Neuronal stem cell (in vitro differentiated cells): ENCODE data around the gene TCP1.
"Not testable (repeated sequence)": the region's sequence is repeated elsewhere in the genome, so short reads cannot be mapped to it uniquely, and the experiment has no call there.

ENCODE experiments used
- DNase-seq: peaks from one replicate; pipeline ENCODE4 v3.0.0-alpha.2; 2013; ENCODE audit warnings: low spot score
- H2AFZ ChIP-seq: one replicate; pipeline ENCODE4 v1.6.1; 2013; ENCODE audit warnings: mild to moderate bottlenecking, low read length, inconsistent platforms
- H2AK5ac ChIP-seq: 2 replicates; pipeline ENCODE4 v1.6.1; 2013; ENCODE audit warnings: low read depth, mild to moderate bottlenecking, inconsistent platforms, low read length, moderate library complexity, mixed read lengths
- H2BK120ac ChIP-seq: 2 replicates; pipeline ENCODE4 v1.6.1; 2013; ENCODE audit warnings: low read depth, mild to moderate bottlenecking, inconsistent platforms, low read length, moderate library complexity, mixed read lengths
- H2BK12ac ChIP-seq: one replicate; pipeline ENCODE4 v1.6.1; 2013; ENCODE audit warnings: low read length, inconsistent platforms
- H2BK15ac ChIP-seq: 2 replicates; pipeline ENCODE4 v1.6.1; 2013; ENCODE audit warnings: mild to moderate bottlenecking, low read length, inconsistent platforms, mixed read lengths
- H2BK5ac ChIP-seq: one replicate; pipeline ENCODE4 v1.6.1; 2013; ENCODE audit warnings: inconsistent platforms, mild to moderate bottlenecking, low read length, moderate library complexity
- H3K14ac ChIP-seq: one replicate; pipeline ENCODE4 v1.6.1; 2013; ENCODE audit warnings: low read length, inconsistent platforms
- H3K18ac ChIP-seq: 2 replicates; pipeline ENCODE4 v1.6.1; 2013; ENCODE audit warnings: low read length, inconsistent platforms
- H3K23ac ChIP-seq: 2 replicates; pipeline ENCODE4 v1.6.1; 2013; ENCODE audit warnings: low read depth, mild to moderate bottlenecking, mixed read lengths, low read length, inconsistent platforms; ENCODE audit not compliant: poor library complexity
- H3K27ac ChIP-seq: replicated peaks from 3 replicates; pipeline ENCODE4 v1.5.1; 2013; ENCODE audit warnings: low read length, inconsistent platforms
- H3K27me3 ChIP-seq, 3 experiments: 2 replicates each; pipeline ENCODE4 v1.6.1; 2013; ENCODE audit warnings: low read length in 3 of 3, mild to moderate bottlenecking in 2 of 3, inconsistent platforms in 1 of 3, low read depth in 1 of 3, mixed read lengths in 1 of 3, moderate library complexity in 1 of 3; ENCODE audit not compliant: control insufficient read depth in 3 of 3, insufficient read depth in 3 of 3
- H3K36me3 ChIP-seq, 2 donors: replicated peaks in 1 of 2; 2 replicates each; pipeline ENCODE4 v1.6.1; 2013; ENCODE audit warnings: low read length in 2 of 2; ENCODE audit not compliant: control insufficient read depth in 2 of 2, insufficient read depth in 2 of 2
- H3K4ac ChIP-seq: 2 replicates; pipeline ENCODE4 v1.6.1; 2013; ENCODE audit warnings: inconsistent platforms, mild to moderate bottlenecking, low read length, moderate library complexity
- H3K4me1 ChIP-seq, 2 donors: 1 replicate in 1 of 2; 2 replicates in 1 of 2; pipeline ENCODE4 v1.6.1; 2013; ENCODE audit warnings: low read length in 2 of 2, low read depth in 1 of 2; ENCODE audit not compliant: control insufficient read depth in 2 of 2, insufficient read depth in 1 of 2
- H3K4me2 ChIP-seq: one replicate; pipeline ENCODE4 v1.6.1; 2013; ENCODE audit warnings: mild to moderate bottlenecking, low read length, inconsistent platforms; ENCODE audit not compliant: insufficient read depth, poor library complexity, severe bottlenecking
- H3K4me3 ChIP-seq, 2 donors: 2 replicates each; pipeline ENCODE4 v1.5.1; 2013; ENCODE audit warnings: low read length in 2 of 2, mild to moderate bottlenecking in 2 of 2, inconsistent platforms in 1 of 2, moderate library complexity in 1 of 2
- H3K79me1 ChIP-seq: one replicate; pipeline ENCODE4 v1.6.1; 2013; ENCODE audit warnings: low read depth, mild to moderate bottlenecking, inconsistent platforms, low read length, moderate library complexity
- H3K9ac ChIP-seq: one replicate; pipeline ENCODE4 v1.6.1; 2013; ENCODE audit warnings: mild to moderate bottlenecking, low read depth, low read length, inconsistent platforms; ENCODE audit not compliant: poor library complexity
- H3K9me3 ChIP-seq, 2 donors: replicated peaks in 1 of 2; 2 replicates each; pipeline versions ENCODE3 to v1.6.1; 2013; ENCODE audit warnings: low read length in 2 of 2, mild to moderate bottlenecking in 2 of 2, inconsistent platforms in 1 of 2, low read depth in 1 of 2, mixed read lengths in 1 of 2, moderate library complexity in 1 of 2; ENCODE audit not compliant: control insufficient read depth in 2 of 2, insufficient read depth in 1 of 2
- H4K8ac ChIP-seq: one replicate; pipeline ENCODE4 v1.6.1; 2013; ENCODE audit warnings: low read depth, mild to moderate bottlenecking, inconsistent platforms, low read length, moderate library complexity
- H4K91ac ChIP-seq: one replicate; pipeline ENCODE4 v1.6.1; 2013; ENCODE audit warnings: low read length, low read depth, mild to moderate bottlenecking, inconsistent platforms; ENCODE audit not compliant: poor library complexity
- WGBS, 2 donors: extraction: QIAGEN DNeasy Blood & Tissue Kit; methylation state at CpG; one replicate each; pipeline ENCODE4 v1.1.7; 2013; ENCODE audit warnings: missing lambda C conversion rate in 2 of 2, mixed read lengths in 1 of 2; ENCODE audit not compliant: insufficient read length in 2 of 2, insufficient replicate concordance in 1 of 2; ENCODE audit errors: extremely low coverage in 2 of 2; 5-methylcytosine and 5-hydroxymethylcytosine counted together

TCP1 gene

DNA sequence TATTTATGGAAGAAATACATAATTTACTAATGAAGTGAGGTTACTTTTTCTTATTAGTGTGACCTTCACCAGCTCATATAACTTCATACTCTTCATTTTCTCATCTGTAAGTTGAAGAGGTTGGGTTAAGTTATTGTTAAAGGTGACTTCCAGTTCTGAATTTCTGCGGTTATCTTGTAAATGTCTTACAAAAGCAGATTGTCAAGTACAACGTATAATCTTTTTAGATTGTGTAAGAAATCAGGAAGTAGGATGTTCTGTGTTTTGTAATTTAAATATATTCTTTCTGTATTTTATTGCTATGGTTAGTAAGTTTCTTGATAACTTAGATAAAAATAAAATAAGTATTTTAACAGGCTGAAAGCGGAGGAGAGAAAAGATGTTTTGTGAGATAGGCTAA lies 50.1 kb downstream of the TCP1 start:
- Histone ChIP-seq H3K9ac (no peak overlapping the region), H3K9me3 (no peaks in the 10 kb centered on the region), H4K91ac (no peak overlapping the region), H3K4me3 (no peak overlapping the region), H2AFZ (no peak overlapping the region), H3K4me2 (no peak overlapping the region), H3K4ac (no peak overlapping the region), H2AK5ac (no peak overlapping the region), H3K79me1 (peaks cover 4% of the 10 kb centered on the region), H3K27ac (no peak overlapping the region), H3K18ac (no peak overlapping the region), H2BK120ac (no peak overlapping the region), H2BK5ac (no peak overlapping the region), H2BK12ac (no peak overlapping the region), H3K27me3 (no peaks in the 10 kb centered on the region), H3K14ac (no peak overlapping the region), H3K4me1 (no peaks in the 10 kb centered on the region), H4K8ac (no peak overlapping the region), H3K23ac (no peak overlapping the region), H3K36me3 (peaks cover 14 to 96% of the 10 kb centered on the region in 2 donors), H2BK15ac (no peak overlapping the region)
- no CpG with 5 or more reads among the region's 3 CpGs for WGBS, 2 donors
- no peak for DNase-seq

DNA sequence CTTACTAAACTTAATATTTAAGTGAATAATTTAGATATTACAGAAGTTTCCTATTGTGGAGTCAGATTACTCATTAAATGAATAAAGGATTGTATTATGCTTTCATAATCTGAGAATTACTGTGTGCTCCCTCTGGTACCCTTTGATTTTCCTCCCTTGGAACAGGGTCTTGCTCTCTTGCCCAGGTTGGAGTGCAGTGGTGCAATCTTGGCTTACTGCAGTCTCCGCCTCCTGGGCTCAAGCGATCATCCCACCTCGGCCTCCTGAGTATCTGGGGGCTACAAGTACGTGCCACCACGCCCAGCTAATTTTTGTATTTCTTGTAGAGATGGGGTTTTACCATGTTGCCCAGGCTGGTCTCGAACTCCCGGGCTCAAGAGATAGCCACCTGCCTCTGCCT lies 52.5 kb downstream of the TCP1 start:
- no peak overlapping the region for H3K4ac ChIP-seq
- no peak overlapping the region for H2BK5ac ChIP-seq
- H2BK15ac ChIP-seq = no peak overlapping the region
- peak overlapping the region; percentile 43 for H4K8ac ChIP-seq
- no peak overlapping the region for H3K18ac ChIP-seq
- H2AFZ ChIP-seq = no peak overlapping the region
- no peaks in the 10 kb centered on the region for H3K4me1 ChIP-seq
- H2BK120ac ChIP-seq = no peak overlapping the region
- H3K14ac ChIP-seq = no peak overlapping the region
- H2BK12ac ChIP-seq = no peak overlapping the region
- H3K4me2 ChIP-seq = no peak overlapping the region
- no peak for DNase-seq
- peaks cover 4% of the 10 kb centered on the region for H3K79me1 ChIP-seq
- H3K4me3 ChIP-seq = no peak overlapping the region
- peaks cover 7 to 96% of the 10 kb centered on the region in 2 donors for H3K36me3 ChIP-seq
- peaks cover 0 to 3% of the 10 kb centered on the region in 2 donors for H3K9me3 ChIP-seq
- H3K23ac ChIP-seq = no peak overlapping the region
- H3K27ac ChIP-seq = no peak overlapping the region
- no peak overlapping the region for H4K91ac ChIP-seq
- H2AK5ac ChIP-seq = no peak overlapping the region
- H3K27me3 ChIP-seq = no peaks in the 10 kb centered on the region
- no CpG with 5 or more reads among the region's 7 CpGs for WGBS, 2 donors
- no peak overlapping the region for H3K9ac ChIP-seq

DNA sequence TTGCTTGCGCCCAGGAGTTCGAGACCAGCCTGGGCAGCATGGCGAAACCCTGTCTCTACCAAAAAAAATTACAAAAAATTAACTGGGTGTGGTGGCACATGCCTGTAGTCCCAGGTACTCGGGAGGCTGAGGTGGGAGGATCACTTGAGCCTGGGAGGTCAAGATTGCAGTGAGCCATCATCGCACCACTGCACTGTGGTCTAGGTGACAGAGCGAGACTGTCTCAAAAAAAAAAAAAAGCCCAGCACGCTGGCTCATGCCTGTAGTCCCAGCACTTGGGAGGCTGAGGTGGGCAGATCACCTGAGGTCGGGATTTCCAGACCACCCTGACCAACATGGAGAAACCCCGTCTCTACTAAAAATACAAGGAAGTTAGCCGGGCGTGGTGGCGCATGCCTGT lies 56.0 kb downstream of the TCP1 start:
- not testable (repeated sequence) for H3K18ac ChIP-seq, DNase-seq, H3K14ac ChIP-seq, H3K4me1 ChIP-seq, H3K9ac ChIP-seq, H3K27ac ChIP-seq, H2BK120ac ChIP-seq, H2BK12ac ChIP-seq, H3K4me2 ChIP-seq, H2AFZ ChIP-seq, H2BK5ac ChIP-seq, H4K91ac ChIP-seq, H2BK15ac ChIP-seq, H3K23ac ChIP-seq, H3K9me3 ChIP-seq, H4K8ac ChIP-seq, H3K27me3 ChIP-seq, H2AK5ac ChIP-seq, H3K4ac ChIP-seq, H3K4me3 ChIP-seq, H3K79me1 ChIP-seq
- peaks cover 4 to 93% of the 10 kb centered on the region in 2 donors for H3K36me3 ChIP-seq
- no CpG with 5 or more reads among the region's 12 CpGs for WGBS, 2 donors

DNA sequence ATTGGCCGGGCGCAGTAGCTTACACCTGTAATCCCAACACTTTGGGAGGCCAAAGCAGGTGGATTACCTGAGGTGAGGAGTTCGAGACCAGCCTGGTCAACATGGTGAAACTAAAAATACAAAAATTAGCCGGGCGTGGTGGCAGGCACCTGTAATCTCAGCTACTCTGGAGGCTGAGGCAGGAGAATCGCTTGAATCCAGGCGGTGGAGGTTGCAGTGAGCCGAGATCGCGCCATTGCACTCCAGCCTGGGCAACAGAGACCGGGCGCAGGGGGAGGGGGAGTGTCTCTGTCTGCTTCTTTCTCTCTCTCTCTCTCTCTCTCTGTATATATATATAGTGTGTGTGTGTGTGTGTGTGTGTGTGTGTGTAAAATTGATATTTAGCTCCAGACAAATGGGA lies 56.9 kb downstream of the TCP1 start:
- H3K9ac ChIP-seq, H4K8ac ChIP-seq, H3K79me1 ChIP-seq, H3K27ac ChIP-seq, H4K91ac ChIP-seq, H3K4ac ChIP-seq, H3K4me1 ChIP-seq, H2BK15ac ChIP-seq, H2BK120ac ChIP-seq, H2AK5ac ChIP-seq, H3K14ac ChIP-seq, H3K9me3 ChIP-seq, H3K23ac ChIP-seq, DNase-seq, H3K4me2 ChIP-seq, H2AFZ ChIP-seq, H2BK5ac ChIP-seq, H3K27me3 ChIP-seq, H3K4me3 ChIP-seq, H3K18ac ChIP-seq, H2BK12ac ChIP-seq: not testable (repeated sequence)
- no CpG with 5 or more reads among the region's 12 CpGs for WGBS, 2 donors
- H3K36me3 ChIP-seq = peaks cover 2 to 84% of the 10 kb centered on the region in 2 donors
